Activated CD4-positive, alpha-beta T cell treated with anti-CD3 and anti-CD28 coated beads, Interleukin-2, amount 50 U/mL, for 16 hours (primary cell): Measurements from ENCODE around the gene PIGZ.
"Not testable (repeated sequence)": the region's sequence is repeated elsewhere in the genome, so short reads cannot be mapped to it uniquely, and the experiment has no call there.

Experiments
- DNase-seq: peaks from one replicate; pipeline ENCODE4 v3.0.0-alpha.2; 2020

Gene PIGZ

DNA sequence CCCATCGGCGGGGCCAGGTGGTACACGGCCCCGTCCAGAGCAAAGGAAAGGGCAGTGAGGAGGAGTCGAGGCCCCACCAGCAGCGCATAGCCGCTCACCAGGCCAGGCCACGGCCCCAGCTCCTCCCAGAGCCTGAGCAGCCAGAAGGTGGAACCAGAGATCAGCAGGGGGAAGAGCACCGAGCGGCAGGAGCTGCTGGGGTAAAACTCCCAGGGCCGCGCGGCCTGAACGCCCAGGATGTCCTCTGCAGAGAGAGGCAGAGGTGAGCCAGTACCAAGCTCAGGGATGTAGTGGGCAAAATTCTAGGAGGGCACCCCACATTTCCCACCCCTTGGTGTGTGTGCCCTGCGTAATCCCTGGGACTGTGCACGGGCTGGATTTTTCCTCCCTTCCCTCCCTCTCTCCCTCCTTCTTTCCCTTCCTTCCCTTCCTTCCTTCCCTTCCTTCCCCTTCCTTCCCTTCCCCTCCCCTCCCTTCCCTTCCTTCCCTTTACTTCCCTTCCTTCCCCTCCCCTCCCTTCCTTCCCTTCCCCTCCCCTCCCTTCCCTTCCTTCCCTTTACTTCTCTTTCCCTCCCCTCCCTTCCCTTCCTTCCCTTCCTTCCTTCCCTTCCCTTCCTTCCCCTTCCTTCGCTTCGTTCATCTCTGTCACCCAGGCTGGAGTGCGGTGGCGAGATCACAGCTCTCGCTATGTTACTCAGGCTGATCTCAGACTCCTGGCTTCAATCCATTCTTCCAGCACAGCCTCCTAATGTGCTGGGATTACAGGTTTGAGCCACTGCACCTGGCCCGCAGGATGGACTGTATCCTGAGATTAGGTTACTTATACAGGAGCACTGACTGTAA, 20.0 kb downstream of the PIGZ start:
- DNase-seq, result no peak

- DNase-seq, result no peak
These were observed 20.7 kb downstream of the PIGZ start for GRCh38 chr3:196947860-196948441.

- no peak for DNase-seq
These were observed 21.3 kb downstream of the PIGZ start for GRCh38 chr3:196947136-196947859.

DNA sequence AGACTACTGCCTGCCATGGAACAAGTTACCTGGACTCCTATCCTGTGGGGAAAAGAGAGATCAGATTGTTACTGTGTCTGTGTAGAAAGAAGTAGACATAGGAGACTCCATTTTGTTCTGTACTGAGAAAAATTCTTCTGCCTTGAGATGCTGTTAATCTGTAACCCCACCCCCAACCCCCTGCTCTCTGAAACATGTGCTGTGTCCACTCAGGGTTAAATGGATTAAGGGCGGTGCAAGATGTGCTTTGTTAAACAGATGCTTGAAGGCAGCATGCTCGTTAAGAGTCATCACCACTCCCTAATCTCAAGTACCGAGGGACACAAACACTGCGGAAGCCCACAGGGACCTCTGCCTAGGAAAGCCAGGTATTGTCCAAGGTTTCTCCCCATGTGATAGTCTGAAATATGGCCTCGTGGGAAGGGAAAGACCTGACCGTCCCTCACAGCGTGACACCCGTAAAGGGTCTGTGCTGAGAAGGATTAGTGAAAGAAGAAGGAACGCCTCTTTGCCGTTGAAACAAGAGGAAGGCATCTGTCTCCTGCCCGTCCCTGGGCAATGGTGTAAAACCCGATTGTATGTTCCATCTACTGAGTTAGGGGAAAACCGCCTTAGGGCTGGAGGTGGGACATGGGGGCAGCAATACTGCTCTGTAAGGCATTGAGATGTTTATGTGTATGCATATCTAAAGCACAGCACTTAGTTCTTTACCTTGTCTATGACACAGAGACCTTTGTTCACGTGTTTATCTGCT, 24.4 kb downstream of the PIGZ start:
- not testable (repeated sequence) for DNase-seq

DNA sequence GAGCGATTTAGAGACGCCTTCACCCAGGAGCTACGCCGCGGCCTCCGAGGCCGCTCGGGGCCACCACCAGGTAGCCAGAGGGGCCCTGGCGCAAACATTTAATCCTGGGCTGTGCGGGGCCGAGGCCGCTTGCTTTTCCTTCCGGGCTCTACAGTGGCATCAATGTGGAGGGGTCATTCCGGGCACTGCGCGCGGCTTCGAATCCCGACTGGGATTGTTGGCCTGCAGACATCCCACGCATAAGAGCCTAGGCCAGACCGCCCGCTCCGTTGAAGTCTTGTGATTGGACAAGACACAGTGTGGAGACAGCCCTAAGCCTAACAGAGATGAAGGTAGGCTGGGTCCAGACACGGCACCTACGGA, 25.7 kb downstream of the PIGZ start:
- DNase-seq, result no peak

GRCh38 chr3:196942226-196942914, 26.3 kb downstream of the PIGZ start, which contains the start of gene NCBP2:
Gene NCBP2, minus strand, starts transcription at chr3:196942528. Its CDS starts 25 bp downstream, at chr3:196942503.
- DNase-seq, result peak; percentile 99

DNA sequence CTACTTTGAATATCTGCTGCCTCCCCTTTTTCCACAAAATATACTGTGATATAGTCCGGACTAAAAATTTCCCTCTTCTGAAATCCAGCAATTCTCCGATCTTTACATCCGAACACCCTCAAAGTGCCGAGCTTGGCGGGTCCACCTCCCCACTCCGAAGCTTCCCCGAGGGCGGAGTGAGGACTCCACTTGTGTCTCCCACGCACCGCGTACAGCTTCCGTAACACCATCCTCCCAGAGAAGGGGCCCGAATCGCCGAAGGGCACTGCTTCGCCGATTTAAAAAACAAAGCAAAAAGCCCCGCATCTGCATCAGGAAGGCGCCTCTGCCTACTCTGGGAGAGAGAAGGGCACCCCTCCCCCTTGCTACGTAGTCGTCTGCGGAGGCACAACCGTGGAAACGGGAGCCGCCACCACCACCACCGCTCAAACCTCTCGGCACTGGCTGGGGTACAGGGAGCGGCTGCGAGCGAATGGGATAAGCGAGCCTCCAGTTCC, 26.9 kb downstream of the PIGZ start:
- peak; percentile 58 for DNase-seq

- no peak for DNase-seq
These were observed 30.1 kb downstream of the PIGZ start for GRCh38 chr3:196938576-196938975.

DNA sequence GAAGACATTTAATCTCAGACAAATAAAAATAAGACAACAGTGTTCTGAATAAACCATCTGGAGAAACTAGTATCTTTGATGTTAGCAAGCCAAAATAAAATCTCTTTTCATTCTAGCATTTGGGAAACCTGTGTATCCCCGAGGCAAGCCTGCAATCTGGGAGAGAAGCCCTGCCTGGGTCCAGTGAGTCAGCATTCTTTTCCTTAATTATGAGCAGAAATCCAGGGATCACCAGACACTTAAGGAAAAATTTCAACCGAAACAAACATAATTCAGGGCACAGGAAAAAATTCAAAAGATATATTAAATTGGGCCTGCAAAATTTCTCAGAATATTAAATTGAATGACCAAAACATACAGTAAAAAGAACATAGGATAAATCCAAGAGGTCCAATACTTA, 30.5 kb downstream of the PIGZ start:
- no peak for DNase-seq

DNA sequence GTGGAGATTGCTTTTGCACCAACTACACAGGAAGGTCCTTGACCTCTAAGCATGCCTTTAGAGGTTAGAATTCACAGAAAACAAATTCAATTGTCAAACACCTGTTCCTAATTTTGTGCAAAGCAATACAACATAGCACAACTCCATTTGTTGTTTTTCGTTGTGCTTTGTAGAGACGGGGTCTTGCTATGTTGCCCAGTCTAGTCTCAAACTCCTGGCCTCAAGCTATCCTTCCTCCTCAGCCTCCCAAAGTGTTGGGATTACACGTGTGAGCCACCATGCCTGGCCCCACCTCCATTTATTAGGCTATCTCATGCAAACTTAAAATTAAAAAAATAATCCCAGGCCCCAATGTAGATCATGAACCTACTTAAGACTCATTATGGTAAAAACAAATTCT, 32.3 kb downstream of the PIGZ start:
- DNase-seq, result no peak

DNA sequence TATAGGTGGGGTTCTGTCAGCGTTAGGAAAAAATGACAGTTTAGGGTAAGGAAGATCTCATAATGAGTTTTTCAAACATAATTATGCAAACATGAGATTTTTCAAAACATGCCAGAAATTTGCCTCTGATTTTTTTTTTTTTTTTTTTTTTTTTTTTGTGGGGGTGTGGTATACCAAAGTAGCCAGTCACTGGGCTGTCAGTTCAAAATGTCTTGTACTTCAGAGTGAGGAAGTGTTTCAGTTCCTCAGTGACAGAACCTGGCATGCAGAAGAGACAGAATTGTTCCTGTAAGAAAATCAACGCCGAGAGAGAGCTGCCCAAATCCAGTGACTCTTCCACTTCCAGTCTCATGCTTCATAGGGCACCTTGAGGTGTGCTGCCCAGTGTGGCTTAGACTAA, 36.0 kb downstream of the PIGZ start:
- DNase-seq, result no peak

DNA sequence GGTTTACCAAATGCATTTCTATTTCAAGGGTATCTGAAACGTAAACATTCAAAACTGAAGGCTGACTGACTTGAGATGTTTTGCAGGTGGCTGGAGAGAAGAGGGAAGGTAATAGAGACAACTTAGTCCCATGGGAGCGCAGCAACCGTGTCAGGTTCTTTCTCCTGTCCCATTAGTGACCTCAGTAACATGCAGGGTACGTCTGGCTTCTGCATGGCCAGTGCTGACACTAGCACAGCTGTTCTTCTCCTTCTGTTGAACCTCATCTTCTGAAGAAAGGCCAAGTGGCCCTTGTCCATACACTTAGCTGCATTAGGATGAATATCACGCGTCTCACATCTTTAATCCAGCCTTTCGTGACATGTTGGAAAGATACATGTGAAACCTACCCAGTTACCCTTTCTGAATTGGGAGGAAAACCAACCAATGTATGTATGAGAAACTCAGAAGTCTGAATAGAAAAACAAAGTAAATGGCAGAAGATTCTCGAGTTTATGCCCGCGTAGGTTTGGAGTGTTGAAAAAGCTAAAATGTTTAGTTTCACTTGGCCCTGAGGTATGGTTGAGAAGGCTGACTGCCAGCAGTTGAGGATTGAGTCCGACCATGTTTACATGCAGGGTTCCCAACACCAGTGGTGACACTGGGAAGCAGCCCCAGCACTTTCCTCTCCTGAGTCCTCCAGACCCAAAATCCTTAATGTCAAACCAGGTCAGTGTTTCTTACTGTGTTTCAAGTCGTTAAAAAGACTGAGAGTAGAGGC, 36.6 kb downstream of the PIGZ start:
- no peak for DNase-seq

- no peak for DNase-seq
These were observed 37.5 kb downstream of the PIGZ start for GRCh38 chr3:196931157-196931556.

DNA sequence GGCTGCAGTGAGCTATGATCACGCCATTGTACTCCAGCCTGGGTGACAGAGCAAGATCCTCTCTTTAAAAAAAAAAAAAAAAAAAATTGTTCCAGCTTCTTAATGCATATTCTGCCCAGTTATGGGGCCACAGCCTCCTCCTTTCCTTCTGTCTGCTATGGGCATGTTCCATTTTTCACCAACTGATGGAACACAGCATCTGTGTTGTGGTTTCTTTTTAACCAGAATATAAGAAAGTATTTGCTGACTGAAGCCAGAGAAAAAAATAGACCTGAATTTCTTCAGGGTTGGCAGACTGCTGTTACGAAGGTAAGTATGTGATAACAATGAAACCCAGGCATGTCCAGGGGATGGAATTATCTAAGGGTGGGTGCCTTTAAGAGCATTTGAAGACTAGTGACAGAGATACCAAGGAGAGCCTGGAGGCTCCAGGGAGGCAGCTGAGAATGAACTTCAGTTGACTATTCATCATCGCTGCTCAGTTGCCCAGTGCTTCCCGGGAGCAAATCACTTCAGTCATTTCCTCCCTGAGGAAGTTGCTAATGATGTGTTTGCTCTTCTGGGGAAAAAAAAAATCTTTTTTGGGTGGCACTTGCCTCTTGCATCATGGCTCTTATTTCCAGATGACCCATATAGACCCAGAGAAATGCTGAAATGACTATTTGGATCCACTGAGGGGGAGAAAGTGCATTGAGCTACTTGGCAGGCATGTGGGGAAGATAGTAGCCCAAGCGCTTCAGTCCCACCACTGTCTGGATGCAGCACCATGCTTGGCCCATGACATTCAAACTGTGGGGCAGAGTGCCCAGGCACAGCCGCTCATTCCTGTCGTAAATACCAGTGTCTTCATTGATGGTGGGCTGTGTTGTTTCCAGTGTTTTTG, 40.8 kb downstream of the PIGZ start:
- no peak for DNase-seq

DNA sequence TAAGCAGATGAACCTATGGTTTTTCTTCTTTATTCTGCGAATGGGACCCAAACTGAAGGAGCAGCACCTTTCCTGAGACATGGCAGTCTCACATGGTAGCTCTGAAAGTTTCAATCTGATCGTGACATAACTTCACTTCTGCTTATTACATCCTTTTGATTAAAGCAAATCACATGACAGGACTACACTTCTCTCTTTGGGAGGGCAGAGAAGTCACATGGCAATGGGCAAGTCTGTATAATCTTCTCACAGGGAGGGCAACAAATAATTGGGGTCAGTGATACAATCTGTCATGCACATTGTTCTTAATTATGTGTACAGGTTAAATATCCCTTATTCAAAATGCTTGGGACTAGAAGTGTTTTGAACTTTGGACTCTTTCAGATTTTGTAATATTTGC, 47.9 kb downstream of the PIGZ start:
- no peak for DNase-seq

DNA sequence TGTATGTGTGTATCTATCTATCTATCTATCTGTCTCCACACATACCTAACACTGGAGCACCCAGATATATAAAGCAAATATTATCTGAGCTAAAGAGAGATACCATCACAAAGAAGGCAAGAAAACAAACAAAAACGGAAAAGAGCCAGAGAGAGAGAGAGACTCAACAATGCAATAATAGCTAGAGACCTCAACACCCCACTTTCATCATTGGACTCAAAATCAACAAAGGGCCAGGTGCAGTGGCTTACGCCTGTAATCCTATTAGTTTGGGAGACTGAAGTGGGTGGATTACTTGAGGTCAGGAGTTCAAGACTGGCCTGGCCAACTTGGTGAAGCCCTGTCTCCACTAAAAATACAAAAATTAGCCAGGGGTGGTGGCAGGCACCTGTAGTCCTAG, 49.7 kb downstream of the PIGZ start:
- DNase-seq, result no peak

GRCh38 chr3:196916995-196917394, 51.6 kb downstream of the PIGZ start:
- DNase-seq, result no peak

DNA sequence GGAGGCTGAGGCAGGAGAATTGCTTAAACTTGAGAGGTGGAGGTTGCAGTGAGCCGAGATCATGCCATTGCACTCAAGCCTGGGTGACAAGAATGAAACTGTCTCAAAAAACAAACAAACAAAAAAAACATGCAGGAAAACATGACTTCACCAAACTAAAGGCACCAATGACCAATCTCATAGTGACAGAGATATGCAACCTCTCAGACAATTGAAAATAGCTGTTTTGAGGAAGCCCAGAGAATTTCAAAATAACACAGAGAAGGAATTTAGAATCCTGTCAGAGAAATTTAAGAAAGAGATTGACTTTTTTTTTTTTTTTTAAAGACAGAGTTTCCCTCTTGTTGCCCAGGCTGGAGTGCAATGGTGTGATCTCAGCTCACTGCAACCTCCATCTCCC, 52.4 kb downstream of the PIGZ start:
- DNase-seq, result no peak

GRCh38 chr3:196915375-196915774, 53.3 kb downstream of the PIGZ start:
- no peak for DNase-seq

- no peak for DNase-seq
These were observed 53.8 kb downstream of the PIGZ start for GRCh38 chr3:196914866-196915265.

GRCh38 chr3:196903740-196904139, 64.9 kb downstream of the PIGZ start:
- no peak for DNase-seq
